G401 (cell line): ENCODE results near the gene SYTL5. TPM values are rescaled to one million over a fixed set of nuclear protein-coding genes. Genes with fewer than 3 reads are reported as not detected.

Source experiments
- DNase-seq: peaks from one replicate; pipeline ENCODE4 v3.0.0-alpha.2; 2015; ENCODE audit warnings: low spot score
- in situ Hi-C: cut with HindIII; loops from 2 replicates; pipeline ENCODE4 v1.10.0; 2016; ENCODE audit warnings: low sequenced_read_pairs, mixed read lengths
- total RNA-seq: library from RNA; depleted of rRNA; stranded (reverse); fragments of >200 nt; shearing (Covaris generic); gene quantifications from 2 replicates; pipeline ENCODE4 v1.2.3, GENCODE V29; 2014

SYTL5 gene
- total RNA-seq, 1 experiment from 2014 or later: not detected

DNA sequence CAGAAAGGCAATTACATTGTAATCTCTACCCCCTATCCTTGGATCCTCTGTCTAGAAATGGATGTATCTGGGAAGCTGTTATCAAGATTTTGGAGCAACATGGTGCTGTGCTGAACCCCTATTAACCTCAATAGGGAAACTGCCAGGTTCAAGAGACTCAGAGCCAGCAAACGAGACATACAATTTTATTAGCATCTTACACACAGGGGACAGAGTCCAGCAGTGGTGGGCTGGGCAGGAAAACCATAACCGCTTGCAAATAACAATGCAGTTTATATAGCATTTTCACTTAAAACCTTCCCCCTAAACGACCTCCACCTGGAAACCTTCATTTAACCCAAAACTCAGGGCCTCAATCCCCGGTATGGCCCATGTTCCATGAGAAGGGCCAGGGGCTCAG is 79.5 kb downstream of the SYTL5 start:
- DNase-seq: no peak
- in situ Hi-C loops: no loop called here

GRCh38 chrX:38086451-38087215 is 80.3 kb downstream of the SYTL5 start:
- no peak for DNase-seq
- in situ Hi-C loops: no loop called here

DNA sequence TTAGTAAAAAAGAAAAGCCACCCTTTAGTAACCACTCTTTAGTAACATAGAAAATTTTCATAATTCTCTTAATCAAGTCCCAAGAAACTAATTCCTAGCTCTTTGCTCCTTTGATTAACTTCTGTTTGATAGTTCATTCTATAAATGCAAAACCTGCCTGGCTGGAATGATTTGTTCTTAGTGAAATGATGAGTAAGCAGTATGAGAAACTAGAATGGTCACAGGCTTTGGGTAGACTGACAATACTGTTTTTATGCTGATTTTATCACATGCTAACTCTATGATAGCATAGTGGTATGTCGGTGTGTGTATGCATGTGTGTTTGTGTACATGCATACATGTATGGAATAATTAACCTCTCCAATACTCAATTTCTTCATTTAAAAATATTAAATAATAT is 81.2 kb downstream of the SYTL5 start:
- in situ Hi-C loops: no loop called here
- no peak for DNase-seq

GRCh38 chrX:38089173-38089982 is 83.0 kb downstream of the SYTL5 start:
- no peak for DNase-seq
- in situ Hi-C loops: no loop called here

- in situ Hi-C loops: no loop called here
- DNase-seq: no peak
Measured at GRCh38 chrX:38095971-38096529, 89.7 kb downstream of the SYTL5 start.

DNA sequence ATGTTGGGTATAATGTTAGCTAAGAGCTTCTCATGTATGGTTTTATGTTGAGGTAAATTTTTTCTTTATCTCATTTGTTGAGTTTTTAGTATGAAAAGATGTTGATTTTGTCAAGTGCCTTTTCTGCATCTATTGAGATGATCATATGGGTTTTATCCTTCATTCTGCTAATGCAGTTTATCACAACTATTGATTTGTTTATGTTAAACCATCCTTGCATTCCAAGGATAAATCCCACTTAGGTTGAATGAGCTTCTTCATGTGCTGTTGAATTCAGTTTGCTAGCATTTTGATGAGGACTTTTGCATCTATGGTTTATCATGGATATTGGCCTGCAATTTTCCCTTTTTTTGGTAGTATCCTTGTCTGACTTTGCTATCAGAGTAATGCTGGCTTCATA is 93.3 kb downstream of the SYTL5 start:
- in situ Hi-C loops: no loop called here
- no peak for DNase-seq

GRCh38 chrX:38102240-38102639 is 95.9 kb downstream of the SYTL5 start:
- DNase-seq: no peak
- in situ Hi-C loops: no loop called here

- no peak for DNase-seq
- in situ Hi-C loops: no loop called here
Measured at GRCh38 chrX:38102875-38103274, 96.5 kb downstream of the SYTL5 start.

DNA sequence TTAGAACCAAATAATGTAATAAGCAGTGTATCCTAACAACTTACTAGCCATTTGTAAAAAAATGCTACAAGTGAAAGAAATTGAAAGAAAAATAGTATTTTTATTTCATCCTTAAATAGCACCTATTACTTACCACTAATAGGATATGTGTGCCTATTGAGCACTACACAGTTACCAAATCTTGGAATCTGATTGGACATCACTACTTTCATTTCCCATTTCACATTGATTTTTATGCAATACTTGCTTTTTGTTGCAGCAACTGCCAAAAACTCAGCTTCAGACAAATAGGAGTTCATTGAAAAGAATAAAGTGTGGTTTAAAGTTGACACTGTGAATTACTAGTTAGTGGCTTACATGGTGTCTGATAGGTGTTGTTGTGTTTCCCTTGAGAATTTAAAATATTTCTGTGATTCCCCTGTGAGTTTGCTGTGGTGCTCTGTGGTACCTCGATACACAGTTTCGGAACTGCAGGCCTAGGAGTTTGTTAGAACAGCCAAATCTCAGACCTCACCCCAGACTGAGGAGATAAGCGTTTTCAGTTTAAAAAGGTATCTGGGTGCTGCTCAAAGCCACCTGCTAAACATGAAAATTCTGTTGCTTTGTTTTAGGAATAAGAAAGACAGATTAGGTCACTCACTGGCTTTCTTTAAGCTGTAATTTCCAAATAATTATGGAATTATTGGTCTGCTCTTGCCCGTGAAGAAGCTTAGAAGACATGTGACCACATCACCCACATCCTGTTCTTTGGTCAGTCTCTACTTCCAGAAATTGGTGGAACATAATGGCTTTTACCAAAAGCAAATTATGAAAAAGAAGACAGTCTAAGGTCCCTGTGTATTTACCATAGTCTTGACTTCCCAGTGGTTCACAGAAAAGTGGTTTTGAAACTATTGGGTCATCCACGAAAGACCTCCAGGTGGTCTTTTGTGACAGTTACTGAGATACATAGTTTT is 97.8 kb downstream of the SYTL5 start:
- DNase-seq: no peak
- in situ Hi-C loops: no loop called here

GRCh38 chrX:38105216-38105725 is 98.9 kb downstream of the SYTL5 start:
- DNase-seq: no peak
- in situ Hi-C loops: no loop called here

DNA sequence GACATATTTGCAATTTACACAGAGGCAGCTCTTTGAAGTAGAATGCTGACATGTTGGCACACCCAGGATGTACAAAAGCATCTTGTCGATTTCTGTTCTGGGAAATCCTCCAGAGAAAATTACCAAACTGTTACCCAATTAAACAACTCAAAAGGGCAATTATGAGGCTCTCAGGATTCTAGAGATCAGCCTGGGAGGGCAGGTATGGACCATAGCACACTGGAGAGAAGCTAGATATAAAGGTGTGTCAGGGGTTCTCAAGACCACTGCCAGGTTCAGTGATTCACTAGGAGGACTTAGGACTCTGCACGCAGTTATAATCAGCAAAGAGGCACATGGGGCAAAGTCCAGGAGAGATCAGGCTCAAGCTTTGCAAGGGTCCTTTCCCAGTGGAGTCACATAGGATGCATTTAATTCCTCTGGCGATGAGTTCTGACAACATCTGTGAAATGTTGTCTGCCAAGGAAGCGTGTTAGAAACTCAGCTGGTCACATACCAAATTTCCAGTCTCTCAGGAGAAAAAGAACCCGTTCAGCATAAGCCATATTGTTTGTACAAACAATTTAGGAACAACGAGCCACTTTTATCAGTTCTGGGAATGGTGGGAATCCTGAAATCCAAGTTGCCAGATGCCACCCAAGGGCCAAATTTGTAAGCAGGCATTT is 100.8 kb downstream of the SYTL5 start:
- no peak for DNase-seq
- in situ Hi-C loops: no loop called here

DNA sequence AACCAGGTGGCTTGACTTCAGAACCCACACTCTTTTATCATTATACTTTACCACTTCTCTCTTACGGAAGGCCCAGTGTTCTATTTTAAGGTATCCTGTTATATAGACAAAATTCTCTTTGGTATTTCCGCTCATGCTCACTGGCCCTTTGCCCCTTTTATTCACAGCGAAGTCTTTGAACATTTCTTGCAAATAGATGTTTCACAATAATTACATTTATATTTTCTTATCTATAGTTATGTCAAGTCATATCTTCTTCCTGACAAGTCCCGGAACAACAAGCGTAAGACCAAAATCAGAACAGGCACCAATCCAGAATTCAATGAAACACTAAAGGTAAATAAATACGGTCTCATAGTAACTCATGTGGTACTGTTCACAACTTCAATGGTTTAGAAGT is 102.0 kb downstream of the SYTL5 start:
- in situ Hi-C loops: no loop called here
- no peak for DNase-seq

- in situ Hi-C loops: no loop called here
- DNase-seq: no peak
Measured at GRCh38 chrX:38109042-38109898, 102.9 kb downstream of the SYTL5 start.

DNA sequence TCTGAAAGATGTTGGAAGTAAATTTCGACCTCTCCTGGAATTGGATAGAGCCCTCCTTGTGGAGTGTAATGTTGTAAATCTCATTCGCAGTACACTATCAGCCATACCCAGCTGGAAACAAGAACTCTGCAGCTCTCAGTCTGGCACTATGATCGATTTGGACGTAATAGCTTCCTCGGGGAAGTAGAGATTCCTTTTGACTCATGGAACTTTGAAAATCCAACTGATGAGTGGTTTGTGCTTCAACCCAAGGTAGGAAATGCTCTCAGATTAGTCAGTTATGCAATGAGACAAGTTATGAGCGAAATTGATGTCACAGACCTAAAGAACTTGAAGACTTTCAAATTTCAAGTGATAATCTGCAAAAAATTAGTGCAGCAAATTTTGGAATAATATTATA is 103.9 kb downstream of the SYTL5 start:
- in situ Hi-C loops: no loop called here
- no peak for DNase-seq

- in situ Hi-C loops: no loop called here
- no peak for DNase-seq
Measured at GRCh38 chrX:38111196-38111595, 104.8 kb downstream of the SYTL5 start.

DNA sequence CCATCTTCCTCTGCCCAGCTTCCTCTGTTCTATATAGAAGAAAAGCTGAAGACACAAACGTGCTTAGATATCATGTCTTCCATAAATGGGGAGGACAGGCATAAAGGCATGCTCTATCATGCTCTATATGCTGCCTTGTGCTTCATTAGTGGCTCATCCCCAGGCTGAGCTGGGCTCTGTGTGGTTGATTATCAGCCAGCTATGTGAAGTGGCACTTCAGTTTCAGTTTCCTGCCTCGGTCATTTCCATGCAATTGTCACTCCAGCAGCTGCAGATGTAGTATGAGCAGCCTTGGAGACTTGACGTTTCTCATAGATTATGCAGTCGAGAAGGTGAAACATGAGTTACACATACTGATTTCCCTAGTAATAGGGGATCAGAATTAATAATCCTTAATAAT is 106.2 kb downstream of the SYTL5 start:
- in situ Hi-C loops: no loop called here
- no peak for DNase-seq

GRCh38 chrX:38116706-38117105 is 110.4 kb downstream of the SYTL5 start:
- in situ Hi-C loops: no loop called here
- no peak for DNase-seq

GRCh38 chrX:38117485-38117884 is 111.1 kb downstream of the SYTL5 start:
- no peak for DNase-seq
- in situ Hi-C loops: no loop called here
